Mesenchymal stem cell (in vitro differentiated cells and primary cell): ENCODE data around the gene RBBP4.
A peak's percentile ranks its signal among the peaks of the same experiment; 100 is the strongest.

Experiments
- DNase-seq: peaks from one replicate; pipeline ENCODE4 v3.0.0-alpha.2; 2013
- H2AFZ ChIP-seq: one replicate; pipeline ENCODE4 v1.6.1; 2013; ENCODE audit warnings: low read depth, mild to moderate bottlenecking, control low read depth, inconsistent platforms, low read length, moderate library complexity
- H2AK5ac ChIP-seq: 2 replicates; pipeline ENCODE4 v1.6.1; 2013; ENCODE audit warnings: low read length, moderate library complexity, mild to moderate bottlenecking, inconsistent platforms; ENCODE audit not compliant: severe bottlenecking
- H2BK120ac ChIP-seq: one replicate; pipeline ENCODE4 v1.6.1; 2013; ENCODE audit warnings: low read depth, mild to moderate bottlenecking, inconsistent platforms, low read length, moderate library complexity
- H2BK12ac ChIP-seq, 2 experiments: one replicate each; pipeline ENCODE4 v1.6.1; 2013; ENCODE audit warnings: inconsistent platforms in 2 of 2, low read length in 2 of 2, mild to moderate bottlenecking in 2 of 2, moderate library complexity in 2 of 2, control low read depth in 1 of 2
- H2BK15ac ChIP-seq: one replicate; pipeline ENCODE4 v1.6.1; 2013; ENCODE audit warnings: mild to moderate bottlenecking, low read depth, inconsistent platforms; ENCODE audit not compliant: poor library complexity, severe bottlenecking
- H2BK5ac ChIP-seq: 2 replicates; pipeline ENCODE4 v1.6.1; 2013; ENCODE audit warnings: low read depth, mild to moderate bottlenecking, low read length, control low read depth, inconsistent platforms; ENCODE audit not compliant: poor library complexity, severe bottlenecking
- H3K14ac ChIP-seq, 2 experiments: one replicate each; pipeline ENCODE4 v1.6.1; 2013; ENCODE audit warnings: inconsistent platforms in 2 of 2, low read length in 2 of 2, control low read depth in 1 of 2, mild to moderate bottlenecking in 1 of 2, moderate library complexity in 1 of 2
- H3K18ac ChIP-seq, 2 experiments: one replicate each; pipeline ENCODE4 v1.6.1; 2013; ENCODE audit warnings: inconsistent platforms in 2 of 2, low read length in 2 of 2, control low read depth in 1 of 2, low read depth in 1 of 2, mild to moderate bottlenecking in 1 of 2
- H3K23ac ChIP-seq, 2 experiments: one replicate each; pipeline ENCODE4 v1.6.1; 2013; ENCODE audit warnings: inconsistent platforms in 2 of 2, low read length in 2 of 2, mild to moderate bottlenecking in 2 of 2, moderate library complexity in 2 of 2, control low read depth in 1 of 2
- H3K27ac ChIP-seq: 2 replicates; pipeline ENCODE4 v1.5.1; 2013; ENCODE audit warnings: mild to moderate bottlenecking, moderate library complexity, low read length, control low read depth, inconsistent platforms; ENCODE audit not compliant: poor library complexity, severe bottlenecking
- H3K27me3 ChIP-seq, 2 experiments: 2 replicates each; pipeline versions ENCODE4 v1.6.1 to v1.7.0; 2013; ENCODE audit warnings: low read length in 2 of 2, mild to moderate bottlenecking in 2 of 2, moderate library complexity in 2 of 2, control low read depth in 1 of 2, inconsistent platforms in 1 of 2; ENCODE audit not compliant: control insufficient read depth in 1 of 2, insufficient read depth in 1 of 2
- H3K36me3 ChIP-seq, 2 experiments: 2 replicates each; pipeline versions ENCODE4 v1.6.1 to v1.7.0; 2013; ENCODE audit warnings: low read length in 2 of 2, control low read depth in 1 of 2, inconsistent platforms in 1 of 2, low read depth in 1 of 2, mild to moderate bottlenecking in 1 of 2; ENCODE audit not compliant: insufficient read depth in 2 of 2, control insufficient read depth in 1 of 2
- H3K4ac ChIP-seq, 2 experiments: one replicate each; pipeline ENCODE4 v1.6.1; 2013; ENCODE audit warnings: inconsistent platforms in 2 of 2, low read length in 2 of 2, mild to moderate bottlenecking in 2 of 2, moderate library complexity in 2 of 2, control low read depth in 1 of 2, low read depth in 1 of 2
- H3K4me1 ChIP-seq: 2 replicates; pipeline ENCODE4 v1.6.1; 2013; ENCODE audit warnings: low read depth, low read length, control low read depth; ENCODE audit not compliant: control insufficient read depth, insufficient read depth
- H3K4me2 ChIP-seq: 2 replicates; pipeline ENCODE4 v1.6.1; 2013; ENCODE audit warnings: low read length, mild to moderate bottlenecking, inconsistent platforms; ENCODE audit not compliant: poor library complexity, severe bottlenecking
- H3K4me3 ChIP-seq, 2 experiments: 2 replicates each; pipeline versions ENCODE4 v1.5.1 to v1.7.0; 2013; ENCODE audit warnings: low read length in 2 of 2, mild to moderate bottlenecking in 2 of 2, control low read depth in 1 of 2, low read depth in 1 of 2; ENCODE audit not compliant: insufficient read depth in 1 of 2
- H3K79me1 ChIP-seq: replicated peaks from 2 replicates; pipeline ENCODE4 v1.6.1; 2013; ENCODE audit warnings: mild to moderate bottlenecking, control low read depth, low read length, inconsistent platforms; ENCODE audit not compliant: poor library complexity, severe bottlenecking
- H3K9ac ChIP-seq: 2 replicates; pipeline ENCODE4 v1.7.0; 2013; ENCODE audit warnings: mild to moderate bottlenecking, low read length, moderate library complexity
- H3K9me3 ChIP-seq: 2 replicates; pipeline ENCODE4 v1.7.0; 2013; ENCODE audit warnings: mild to moderate bottlenecking, low read length; ENCODE audit not compliant: control insufficient read depth
- H4K8ac ChIP-seq: one replicate; pipeline ENCODE4 v1.6.1; 2013; ENCODE audit warnings: inconsistent platforms, mild to moderate bottlenecking, low read length, moderate library complexity
- H4K91ac ChIP-seq: one replicate; pipeline ENCODE4 v1.6.1; 2013; ENCODE audit warnings: mild to moderate bottlenecking, low read length, inconsistent platforms
- WGBS: methylation state at CpG from one replicate; pipeline ENCODE4 v1.1.7; 2013; ENCODE audit warnings: mixed read lengths; 5-methylcytosine and 5-hydroxymethylcytosine counted together

The RBBP4 gene

GRCh38 chr1:32651461-32652073 lies 559 bp downstream of the RBBP4 start:
- Histone ChIP-seq H3K4me3 (peak overlapping the region; percentile 85 to 92), H3K9ac (peak overlapping the region; percentile 100), H3K79me1 (no peaks in the 10 kb centered on the region), H3K18ac (peak overlapping the region; percentile 95 to 99), H4K91ac (peak overlapping the region; percentile 100), H2AFZ (peak overlapping the region; percentile 16), H3K23ac (peak overlapping the region in 1 of 2 experiments; percentile 46), H3K27me3 (no peaks in the 10 kb centered on the region), H3K4me2 (peak overlapping the region; percentile 56), H3K27ac (peak overlapping the region; percentile 84), H3K36me3 (peaks cover 22 to 43% of the 10 kb centered on the region in 2 experiments), H3K14ac (peak overlapping the region in 1 of 2 experiments; percentile 94), H2BK15ac (peak overlapping the region; percentile 93), H2AK5ac (no peak overlapping the region), H2BK120ac (peak overlapping the region; percentile 90), H2BK5ac (peak overlapping the region; percentile 84), H3K9me3 (no peaks in the 10 kb centered on the region), H2BK12ac (no peak overlapping the region), H3K4ac (peak overlapping the region; percentile 81 to 98), H3K4me1 (peaks cover 14% of the 10 kb centered on the region), H4K8ac (peak overlapping the region; percentile 1)
- WGBS: 4% methylated on average over 43 of the region's 43 CpGs
- DNase-seq: no peak

GRCh38 chr1:32652244-32652962 lies 1.4 kb downstream of the RBBP4 start:
- H2BK15ac ChIP-seq: no peak overlapping the region
- peak overlapping the region in 1 of 2 experiments; percentile 92 for H3K4me3 ChIP-seq
- H3K14ac ChIP-seq: no peak overlapping the region
- peak overlapping the region; percentile 100 for H3K9ac ChIP-seq
- DNase-seq: no peak
- no peak overlapping the region for H2BK120ac ChIP-seq
- H3K27ac ChIP-seq: no peak overlapping the region
- 94% methylated on average over 15 of the region's 16 CpGs for whole genome bisulfite sequencing
- no peaks in the 10 kb centered on the region for H3K9me3 ChIP-seq
- H3K23ac ChIP-seq: no peak overlapping the region
- no peak overlapping the region for H2BK12ac ChIP-seq
- no peak overlapping the region for H2AFZ ChIP-seq
- no peak overlapping the region for H2BK5ac ChIP-seq
- H2AK5ac ChIP-seq: no peak overlapping the region
- no peak overlapping the region for H4K91ac ChIP-seq
- H3K4me2 ChIP-seq: peak overlapping the region; percentile 56
- H3K79me1 ChIP-seq: no peaks in the 10 kb centered on the region
- H4K8ac ChIP-seq: no peak overlapping the region
- H3K27me3 ChIP-seq: no peaks in the 10 kb centered on the region
- H3K4ac ChIP-seq: no peak overlapping the region
- H3K18ac ChIP-seq: no peak overlapping the region
- peaks cover 26 to 51% of the 10 kb centered on the region in 2 experiments for H3K36me3 ChIP-seq
- H3K4me1 ChIP-seq: peaks cover 14% of the 10 kb centered on the region

- DNase-seq: no peak
- Histone ChIP-seq H2AK5ac (no peak overlapping the region), H3K9me3 (no peaks in the 10 kb centered on the region), H2BK12ac (no peak overlapping the region), H3K27me3 (no peaks in the 10 kb centered on the region), H3K14ac (no peak overlapping the region), H3K23ac (no peak overlapping the region), H2AFZ (no peak overlapping the region), H3K36me3 (peaks cover 49 to 87% of the 10 kb centered on the region in 2 experiments), H3K4me2 (no peak overlapping the region), H3K4ac (no peak overlapping the region), H2BK5ac (no peak overlapping the region), H3K9ac (no peak overlapping the region), H3K27ac (no peak overlapping the region), H3K4me3 (no peak overlapping the region), H4K8ac (no peak overlapping the region), H3K18ac (no peak overlapping the region), H2BK15ac (no peak overlapping the region), H4K91ac (no peak overlapping the region), H3K4me1 (peaks cover 5% of the 10 kb centered on the region), H3K79me1 (peaks cover 7% of the 10 kb centered on the region), H2BK120ac (no peak overlapping the region)
- 100% methylated on average over 1 of the region's 1 CpG for WGBS
These were observed 8.6 kb downstream of the RBBP4 start for GRCh38 chr1:32659581-32659980.

GRCh38 chr1:32665915-32666314 lies 14.9 kb downstream of the RBBP4 start:
- no peaks in the 10 kb centered on the region for H3K9me3 ChIP-seq
- H3K18ac ChIP-seq: no peak overlapping the region
- no peak overlapping the region for H4K91ac ChIP-seq
- H3K23ac ChIP-seq: no peak overlapping the region
- H3K4me1 ChIP-seq: peaks cover 3% of the 10 kb centered on the region
- WGBS: no CpG with 5 or more reads among the region's 1 CpG
- H2BK120ac ChIP-seq: no peak overlapping the region
- H3K14ac ChIP-seq: no peak overlapping the region
- no peak overlapping the region for H3K27ac ChIP-seq
- no peak overlapping the region for H2AFZ ChIP-seq
- H3K79me1 ChIP-seq: peaks cover 14% of the 10 kb centered on the region
- H4K8ac ChIP-seq: no peak overlapping the region
- H3K4ac ChIP-seq: no peak overlapping the region
- H3K4me2 ChIP-seq: no peak overlapping the region
- no peak overlapping the region for H2BK15ac ChIP-seq
- no peak for DNase-seq
- H3K27me3 ChIP-seq: no peaks in the 10 kb centered on the region
- H3K36me3 ChIP-seq: peaks cover 39 to 87% of the 10 kb centered on the region in 2 experiments
- no peak overlapping the region for H3K4me3 ChIP-seq
- no peak overlapping the region for H3K9ac ChIP-seq
- H2AK5ac ChIP-seq: no peak overlapping the region
- H2BK12ac ChIP-seq: no peak overlapping the region
- no peak overlapping the region for H2BK5ac ChIP-seq
